IPS DF 4.7 (cell line): ENCODE measurements around the gene PRICKLE2.

Experiments used
- DNase-seq: peaks from one replicate; pipeline ENCODE4 v3.0.0-alpha.2; 2013; ENCODE audit warnings: low spot score; ENCODE audit errors: extremely low read depth

The PRICKLE2 gene

GRCh38 chr3:64160000-64160695 lies 65.1 kb downstream of the PRICKLE2 start:
- DNase-seq: no peak

GRCh38 chr3:64158334-64158733 lies 66.9 kb downstream of the PRICKLE2 start:
- DNase-seq: no peak

- DNase-seq: no peak
Observed at GRCh38 chr3:64157150-64158035, 67.9 kb downstream of the PRICKLE2 start.

- DNase-seq: no peak
Observed at GRCh38 chr3:64155328-64155727, 69.9 kb downstream of the PRICKLE2 start.

GRCh38 chr3:64152676-64153466 lies 72.4 kb downstream of the PRICKLE2 start:
- DNase-seq: no peak

DNA sequence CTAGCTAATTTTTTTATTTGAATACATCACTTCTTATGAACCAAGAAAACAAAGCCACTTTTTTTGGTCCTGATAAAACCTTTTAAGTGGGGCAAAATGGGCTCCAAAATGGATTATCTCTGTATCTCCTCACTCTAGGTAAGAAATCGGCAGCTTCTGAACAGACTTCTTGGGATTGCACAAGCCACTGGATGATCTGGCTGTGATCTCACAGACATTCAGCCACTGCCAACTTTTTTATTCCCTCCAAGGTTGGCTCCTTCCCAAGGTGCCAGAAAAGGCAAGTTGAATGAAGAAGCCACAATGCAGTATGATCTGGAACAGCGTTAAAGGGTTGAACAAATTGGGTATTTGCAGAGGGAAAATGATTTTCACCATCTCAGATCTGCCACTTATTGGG lies 73.2 kb downstream of the PRICKLE2 start:
- DNase-seq: no peak

GRCh38 chr3:64151342-64151871 lies 73.9 kb downstream of the PRICKLE2 start:
- no peak for DNase-seq

DNA sequence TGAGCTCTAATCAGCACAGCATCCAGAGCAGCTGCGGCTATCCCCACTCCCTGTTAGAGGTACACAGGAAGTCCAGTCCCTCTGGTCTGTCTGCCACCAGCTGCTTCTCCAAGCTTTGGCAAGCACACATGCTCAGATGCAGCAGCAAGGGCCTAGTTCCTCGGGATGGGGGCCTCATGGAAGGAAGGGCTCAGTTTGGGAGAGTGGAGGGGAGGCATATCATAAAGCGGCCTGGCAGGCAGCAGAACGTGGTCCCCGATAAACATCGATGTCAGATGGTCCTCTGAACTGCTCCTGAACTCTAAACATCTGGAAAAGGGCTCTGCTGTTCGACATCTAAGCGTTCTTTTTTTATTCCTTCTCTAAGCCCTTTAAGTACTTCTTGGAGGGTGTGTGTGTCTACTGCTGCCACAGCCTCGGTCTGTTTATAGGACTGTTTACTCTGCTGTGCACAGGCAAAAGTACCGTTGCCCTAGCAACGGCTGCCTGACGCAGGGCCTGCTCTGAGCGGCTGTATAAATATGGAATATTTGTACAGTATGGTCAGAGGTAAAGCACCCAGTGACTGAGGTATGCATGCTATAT lies 74.6 kb downstream of the PRICKLE2 start:
- no peak for DNase-seq

DNA sequence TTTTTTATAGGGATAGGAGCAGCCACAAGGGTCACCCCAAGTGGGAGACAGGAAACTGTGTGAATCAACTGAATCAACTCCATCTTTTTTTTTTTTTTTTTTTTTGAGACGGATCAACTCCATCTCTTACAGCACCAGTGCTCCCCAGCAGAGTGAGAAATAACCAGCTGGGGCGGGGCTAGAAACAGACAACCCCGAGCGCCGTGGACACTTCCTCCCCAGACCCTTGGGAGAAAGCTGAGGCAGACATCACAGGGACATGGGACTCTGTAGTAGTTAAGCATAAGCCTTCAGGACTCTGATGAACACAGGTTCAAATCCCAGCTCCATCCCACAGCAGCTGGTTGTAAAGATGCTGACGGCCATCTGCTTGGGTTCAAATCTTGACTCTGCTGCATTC lies 75.4 kb downstream of the PRICKLE2 start:
- no peak for DNase-seq

DNA sequence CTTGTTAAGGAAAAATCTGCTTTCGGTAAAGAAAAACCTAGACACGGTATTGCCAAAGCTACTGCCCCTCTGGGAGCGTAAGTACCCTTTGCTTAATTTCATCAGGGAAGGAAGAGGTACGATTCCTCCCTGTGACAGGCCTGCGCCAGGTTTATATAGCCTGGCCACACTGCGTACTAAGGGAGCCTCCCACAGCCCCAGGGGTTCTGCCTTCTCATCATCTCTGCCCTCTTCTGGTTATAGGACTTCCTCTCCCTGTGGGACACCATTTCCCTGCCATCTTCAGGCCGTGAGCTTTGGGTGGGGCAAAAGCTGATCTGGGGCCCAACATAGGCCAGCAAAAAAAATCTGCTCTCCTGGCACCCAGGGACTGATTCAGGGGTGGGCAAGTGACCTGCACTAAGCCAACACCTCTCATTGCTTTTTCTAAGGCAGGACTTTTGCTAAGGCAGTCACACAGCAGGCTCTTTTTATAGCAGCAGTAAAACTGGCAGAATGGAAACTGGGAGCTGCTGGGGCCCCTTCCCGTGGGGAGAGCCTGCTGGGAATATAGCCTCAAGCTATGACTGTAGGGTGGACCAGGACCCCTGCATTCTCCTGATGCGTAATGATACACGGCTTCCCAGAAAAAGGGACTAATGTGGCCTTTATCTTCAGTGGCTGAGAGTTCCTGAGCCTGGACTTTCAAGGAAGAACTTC lies 76.2 kb downstream of the PRICKLE2 start:
- no peak for DNase-seq

- no peak for DNase-seq
Observed at GRCh38 chr3:64147211-64147610, 78.1 kb downstream of the PRICKLE2 start.

DNA sequence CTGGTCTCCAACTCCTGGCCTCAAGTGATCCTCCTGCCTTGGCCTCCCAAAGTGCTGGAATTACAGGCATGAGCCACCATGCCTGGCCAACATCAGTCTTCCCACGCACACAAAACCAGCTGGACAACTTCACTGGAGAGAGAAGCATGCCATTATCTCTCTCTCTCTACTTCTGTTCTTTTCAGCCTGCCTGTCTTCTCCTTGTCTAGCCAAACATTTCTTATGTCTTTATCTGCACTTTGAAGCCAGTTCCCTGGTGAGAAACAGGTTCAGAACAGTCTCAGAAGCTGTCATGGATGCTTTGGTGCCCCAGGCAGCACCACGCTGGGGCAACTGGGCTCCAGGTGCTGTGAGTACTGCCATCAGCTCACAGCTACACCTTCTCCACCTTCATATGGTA lies 79.8 kb downstream of the PRICKLE2 start:
- DNase-seq: no peak

GRCh38 chr3:64144241-64144900 lies 80.9 kb downstream of the PRICKLE2 start:
- DNase-seq: no peak

GRCh38 chr3:64143409-64144130 lies 81.7 kb downstream of the PRICKLE2 start:
- no peak for DNase-seq

- no peak for DNase-seq
Observed at GRCh38 chr3:64141476-64141875, 83.8 kb downstream of the PRICKLE2 start.

- DNase-seq: no peak
Observed at GRCh38 chr3:64140651-64141050, 84.6 kb downstream of the PRICKLE2 start.

- DNase-seq: no peak
Observed at GRCh38 chr3:64138656-64139375, 86.5 kb downstream of the PRICKLE2 start.

DNA sequence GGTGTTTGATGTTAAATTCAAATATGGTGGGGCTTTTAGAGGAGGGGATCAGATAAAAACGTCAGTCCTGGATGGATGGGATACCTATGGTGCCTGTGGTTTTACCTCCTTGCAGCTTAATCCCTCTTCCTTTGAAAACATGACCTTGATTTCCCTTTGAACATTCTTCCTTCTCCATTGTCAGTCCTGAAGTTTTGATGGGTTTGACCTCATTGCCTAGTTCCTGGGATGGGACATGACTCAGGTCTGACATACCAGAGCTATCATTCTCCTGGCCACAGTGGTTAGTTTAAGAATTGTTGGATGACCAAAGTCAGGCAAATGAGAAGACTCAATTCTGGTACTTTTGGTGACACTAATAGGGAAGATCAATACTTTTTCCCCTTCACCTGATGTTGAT lies 87.2 kb downstream of the PRICKLE2 start:
- no peak for DNase-seq

GRCh38 chr3:64134882-64135281 lies 90.4 kb downstream of the PRICKLE2 start:
- DNase-seq: no peak
